Caco-2 (cell line): Measurements from ENCODE around the gene DOK6. TPM values are rescaled to one million over a fixed set of nuclear protein-coding genes. Genes with fewer than 3 reads are reported as not detected.

ENCODE experiments used
- BruUV-seq: library from RNA; stranded (reverse); fragments of 400-500 nt; replicated peaks from 2 replicates; lab custom pipeline; 2021; lab: Mats Ljungman, UMichigan
- CTCF ChIA-PET: fragments of 300-600 bp; sonication (Branson Sonifier 250); formaldehyde crosslinking; loops from one replicate; lab custom pipeline; 2022; ENCODE audit warnings: antibody characterized with exemption; lab: Charles Lee
- POLR2A ChIA-PET: fragments of 300-600 bp; sonication (Branson Sonifier 250); formaldehyde crosslinking; loops from one replicate; lab custom pipeline; 2022; ENCODE audit warnings: antibody characterized with exemption; lab: Charles Lee
- DNase-seq, 2 experiments: peaks; one replicate each; pipeline versions ENCODE4 v3.0.0 to v3.0.0-alpha.2; 2020 to 2022
- H3K27me3 ChIP-seq: replicated peaks from 2 replicates; pipeline ENCODE4 v1.6.0; 2011; ENCODE audit warnings: low read length; ENCODE audit not compliant: control insufficient read depth, insufficient read depth
- H3K36me3 ChIP-seq: 2 replicates; pipeline ENCODE4 v1.5.1; 2011; ENCODE audit warnings: low read length; ENCODE audit not compliant: control insufficient read depth, insufficient read depth
- H3K4me1 ChIP-seq: fragments of 250-450 bp; sonication (Bioruptor Pico); 2 replicates; pipeline ENCODE4 v1.5.1; 2020; ENCODE audit warnings: mild to moderate bottlenecking
- H3K4me3 ChIP-seq: 2 replicates; pipeline ENCODE4 v1.5.1; 2011; ENCODE audit warnings: low read depth, mild to moderate bottlenecking, control low read depth, low read length
- H3K9me3 ChIP-seq: fragments of 250-450 bp; sonication (Bioruptor Pico); 2 replicates; pipeline ENCODE4 v1.5.1; 2020; ENCODE audit warnings: mild to moderate bottlenecking, moderate library complexity
- H3K27ac Mint-ChIP-seq: one replicate; pipeline ENCODE4 v1.8.0; 2022; ENCODE audit warnings: mixed read lengths; ENCODE audit not compliant: unreplicated experiment
- H3K27me3 Mint-ChIP-seq: one replicate; pipeline ENCODE4 v1.8.0; 2022; ENCODE audit warnings: mixed read lengths; ENCODE audit not compliant: insufficient read depth, unreplicated experiment
- H3K36me3 Mint-ChIP-seq: one replicate; pipeline ENCODE4 v1.8.0; 2022; ENCODE audit warnings: mild to moderate bottlenecking, mixed read lengths; ENCODE audit not compliant: insufficient read depth, unreplicated experiment
- H3K4me1 Mint-ChIP-seq: one replicate; pipeline ENCODE4 v1.8.0; 2022; ENCODE audit warnings: low read depth, mixed read lengths; ENCODE audit not compliant: unreplicated experiment
- H3K4me3 Mint-ChIP-seq: one replicate; pipeline ENCODE4 v1.8.0; 2022; ENCODE audit warnings: mild to moderate bottlenecking, moderate library complexity, mixed read lengths; ENCODE audit not compliant: unreplicated experiment
- H3K9me3 Mint-ChIP-seq: one replicate; pipeline ENCODE4 v1.8.0; 2022; ENCODE audit warnings: mixed read lengths; ENCODE audit not compliant: unreplicated experiment
- CTCF ChIP-seq, 2 experiments: fragments of 200-600 bp in 1 of 2; IDR thresholded peaks; 1 replicate in 1 of 2; 2 replicates in 1 of 2; pipeline versions ENCODE4 v1.5.1 to v1.8.0; 2011 to 2022; ENCODE audit warnings: antibody characterized with exemption in 1 of 2, control low read depth in 1 of 2, inconsistent platforms in 1 of 2, low read depth in 1 of 2, low read length in 1 of 2, mild to moderate bottlenecking in 1 of 2, moderate library complexity in 1 of 2; ENCODE audit not compliant: insufficient read depth in 1 of 2, severe bottlenecking in 1 of 2, unreplicated experiment in 1 of 2
- intact Hi-C: fragments of 100-400 bp; cut with micrococcal nuclease; formaldehyde crosslinking; loops from one replicate; pipeline ENCODE4 v1.10.0; 2022; ENCODE audit not compliant: unreplicated experiment
- total RNA-seq: library from RNA; stranded (reverse); gene quantifications from 2 replicates; pipeline ENCODE4 v1.2.3, GENCODE V29; 2022

Gene DOK6
- total RNA-seq, 1 experiment from 2014 or later: not detected

- Mint-ChIP-seq H3K36me3 (peaks cover 4% of the 10 kb centered on the region), H3K27me3 (no peaks in the 10 kb centered on the region), H3K4me3 (no peak overlapping the region), H3K27ac (no peak overlapping the region), H3K4me1 (no peaks in the 10 kb centered on the region), H3K9me3 (no peaks in the 10 kb centered on the region)
- Histone ChIP-seq H3K27me3 (no peaks in the 10 kb centered on the region), H3K9me3 (no peaks in the 10 kb centered on the region), H3K4me3 (no peak overlapping the region), H3K36me3 (no peaks in the 10 kb centered on the region), H3K4me1 (no peaks in the 10 kb centered on the region)
- POLR2A ChIA-PET: no interaction called here
- intact Hi-C loops: no loop called here
- DNase-seq: no peak
- TF ChIP-seq CTCF (IDR thresholded peaks at IDR 0.05; ENCODE audit: insufficient read depth in 1 of 2, low read depth in 1 of 2, low read length in 1 of 2, severe bottlenecking in 1 of 2, unreplicated experiment in 1 of 2): no peak
- CTCF ChIA-PET: no interaction called here
- BruUV-seq: no TSS peak
These were observed 302.8 kb downstream of the DOK6 start for GRCh38 chr18:69703461-69703860.

GRCh38 chr18:69705987-69706386 is 305.3 kb downstream of the DOK6 start:
- Mint-ChIP-seq H3K27ac (no peak overlapping the region), H3K27me3 (no peaks in the 10 kb centered on the region), H3K9me3 (no peaks in the 10 kb centered on the region), H3K4me1 (no peaks in the 10 kb centered on the region), H3K4me3 (no peak overlapping the region), H3K36me3 (peaks cover 4% of the 10 kb centered on the region)
- H3K27me3 ChIP-seq: no peaks in the 10 kb centered on the region
- H3K4me1 ChIP-seq: no peaks in the 10 kb centered on the region
- no peaks in the 10 kb centered on the region for H3K36me3 ChIP-seq
- TF ChIP-seq CTCF (IDR thresholded peaks at IDR 0.05; ENCODE audit: insufficient read depth in 1 of 2, low read depth in 1 of 2, low read length in 1 of 2, severe bottlenecking in 1 of 2, unreplicated experiment in 1 of 2): no peak
- POLR2A ChIA-PET: no interaction called here
- H3K9me3 ChIP-seq: no peaks in the 10 kb centered on the region
- no TSS peak for BruUV-seq
- intact Hi-C loops: no loop called here
- no peak for DNase-seq
- CTCF ChIA-PET: no interaction called here
- H3K4me3 ChIP-seq: no peak overlapping the region

- POLR2A ChIA-PET: no interaction called here
These were observed 308.2 kb downstream of the DOK6 start for GRCh38 chr18:69708844-69709243.

More at GRCh38 chr18:69708844-69709243, 308.2 kb downstream of the DOK6 start:
- no peaks in the 10 kb centered on the region for H3K4me1 ChIP-seq
- H3K27ac Mint-ChIP-seq: no peak overlapping the region
- no peaks in the 10 kb centered on the region for H3K36me3 ChIP-seq
- H3K9me3 ChIP-seq: no peaks in the 10 kb centered on the region
- H3K4me1 Mint-ChIP-seq: no peaks in the 10 kb centered on the region
- H3K4me3 ChIP-seq: no peak overlapping the region
- H3K9me3 Mint-ChIP-seq: no peaks in the 10 kb centered on the region
- intact Hi-C loops: no loop called here
- no peak for DNase-seq
- no peaks in the 10 kb centered on the region for H3K27me3 ChIP-seq
- CTCF ChIA-PET: no interaction called here
- H3K36me3 Mint-ChIP-seq: peaks cover 4% of the 10 kb centered on the region
- H3K27me3 Mint-ChIP-seq: no peaks in the 10 kb centered on the region
- no peak overlapping the region for H3K4me3 Mint-ChIP-seq
- no peak for TF ChIP-seq CTCF (IDR thresholded peaks at IDR 0.05; ENCODE audit: insufficient read depth in 1 of 2, low read depth in 1 of 2, low read length in 1 of 2, severe bottlenecking in 1 of 2, unreplicated experiment in 1 of 2)
- no TSS peak for BruUV-seq
